Fibroblast of skin of left quadriceps (primary cell): ENCODE results near the gene RNF26.

ENCODE experiments used
- DNase-seq, 2 experiments: peaks; one replicate each; pipeline ENCODE4 v3.0.0-alpha.2; 2013; ENCODE audit warnings: low read depth in 2 of 2

The RNF26 gene

DNA sequence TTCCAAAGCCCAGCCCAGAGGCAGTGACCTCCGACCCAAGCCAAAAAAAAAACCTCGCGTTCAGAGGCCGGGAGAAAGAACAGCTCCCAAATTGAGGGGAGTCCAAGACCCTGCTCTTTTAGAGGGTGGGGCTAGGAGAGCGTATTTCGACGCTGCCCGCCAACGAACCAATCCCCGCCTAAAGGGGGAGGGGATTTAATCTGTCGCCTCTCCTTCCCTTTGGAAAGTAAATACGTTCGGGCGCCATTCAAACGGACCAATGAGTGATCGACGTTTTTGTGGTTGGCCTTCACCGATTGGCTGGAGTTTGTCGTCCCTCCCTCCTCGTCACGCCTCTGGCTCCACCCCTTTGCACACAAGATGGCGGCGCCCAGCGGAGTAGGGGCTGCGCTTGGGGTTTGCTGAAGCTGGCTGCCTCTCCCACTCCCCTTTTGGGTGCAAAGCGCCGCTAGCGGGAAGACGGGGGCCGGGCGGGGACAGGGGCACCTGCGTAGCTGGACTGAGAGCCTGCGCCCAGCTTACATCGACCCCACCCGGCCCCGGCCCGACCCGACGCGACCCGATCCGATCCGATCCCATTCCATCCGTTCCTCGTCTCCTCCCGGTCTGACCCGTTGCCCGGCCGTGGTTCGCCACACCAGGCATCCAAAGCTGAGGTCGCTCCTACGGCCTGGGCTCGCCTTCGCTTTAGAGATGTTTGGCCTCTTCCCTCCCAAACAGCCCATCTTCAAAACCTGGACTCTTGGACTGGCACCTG, at the start of gene RNF26:
RNF26 (plus strand) TSS at position 354 of the 757 bp plus-strand sequence. CDS start 596 bp downstream, outside the sequence.
- DNase-seq: peak; percentile 97

GRCh38 chr11:119285431-119285830, 48.9 kb upstream of the RNF26 start:
- no peak for DNase-seq

DNA sequence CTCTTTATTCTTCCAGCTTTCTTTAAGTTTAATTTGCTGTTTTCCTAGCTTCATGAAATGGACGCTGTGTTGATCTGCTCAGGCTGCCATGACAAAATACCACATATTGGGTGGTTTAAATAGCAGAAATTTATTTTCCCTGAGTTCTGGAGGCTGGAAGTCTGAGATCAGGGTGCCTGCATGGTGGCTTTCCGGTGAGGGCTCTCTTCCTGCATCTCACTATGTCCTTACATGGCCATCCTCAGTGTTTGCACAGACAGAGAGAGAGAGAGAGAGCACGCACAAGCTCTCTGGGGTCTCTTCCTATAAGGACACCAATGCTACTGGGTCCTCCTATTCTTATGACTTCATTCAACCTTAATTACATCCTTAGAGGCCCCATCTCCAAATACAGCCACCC, 46.1 kb upstream of the RNF26 start:
- DNase-seq: no peak

DNA sequence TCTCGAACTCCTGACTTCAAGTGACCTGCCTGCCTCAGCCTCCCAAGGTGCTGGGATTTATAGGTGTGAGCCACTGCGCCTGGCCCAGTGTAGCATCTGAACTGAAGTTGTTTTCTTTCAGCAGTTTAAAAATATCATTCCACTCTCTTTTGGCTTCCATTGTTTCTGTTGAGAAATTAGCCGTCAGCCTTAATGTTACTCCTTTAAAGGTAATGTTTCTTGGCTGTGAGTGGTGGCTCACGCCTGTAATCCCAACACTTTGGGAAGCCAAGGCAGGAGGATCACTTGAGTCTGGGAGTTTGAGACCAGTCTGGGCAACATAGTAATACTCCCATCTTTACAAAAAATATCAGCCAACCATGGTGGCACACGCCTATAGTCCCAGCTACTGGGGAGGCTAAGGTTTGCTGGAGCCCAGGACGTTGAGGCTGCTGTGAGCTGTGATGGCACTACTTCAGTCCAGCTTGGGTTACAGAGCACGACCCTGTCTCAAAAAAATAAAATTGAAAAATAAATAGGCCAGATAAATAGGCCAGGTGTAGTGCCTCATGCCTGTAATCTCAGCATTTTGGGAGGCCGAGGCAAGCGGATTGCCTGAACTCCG, 43.3 kb upstream of the RNF26 start:
- DNase-seq: no peak

GRCh38 chr11:119293461-119293860, 40.9 kb upstream of the RNF26 start:
- DNase-seq: no peak

GRCh38 chr11:119295178-119295577, 39.1 kb upstream of the RNF26 start:
- no peak for DNase-seq

DNA sequence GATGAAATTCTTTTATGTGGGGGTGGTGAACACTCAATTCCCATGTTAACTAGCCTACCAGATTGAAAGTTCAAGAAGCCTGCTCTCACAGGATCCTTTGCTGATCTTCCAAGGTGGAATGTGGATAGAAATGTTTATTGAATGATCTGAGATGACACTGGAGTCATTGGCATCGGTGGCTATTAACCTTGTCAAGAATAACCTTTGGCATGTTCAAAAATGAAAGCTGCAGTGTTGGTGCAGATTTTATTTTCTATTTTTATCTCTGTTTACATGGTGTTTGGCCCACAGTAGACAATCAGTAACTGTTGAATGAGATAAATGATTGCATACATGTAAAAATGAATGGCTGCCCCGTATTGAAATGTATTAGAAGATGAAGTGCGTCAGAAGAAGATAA, 36.4 kb upstream of the RNF26 start:
- DNase-seq: no peak

GRCh38 chr11:119298726-119299125, 35.6 kb upstream of the RNF26 start:
- no peak for DNase-seq

GRCh38 chr11:119299416-119299815, 34.9 kb upstream of the RNF26 start:
- DNase-seq: no peak

- DNase-seq: no peak
Observed at GRCh38 chr11:119300198-119300964, 33.9 kb upstream of the RNF26 start.

DNA sequence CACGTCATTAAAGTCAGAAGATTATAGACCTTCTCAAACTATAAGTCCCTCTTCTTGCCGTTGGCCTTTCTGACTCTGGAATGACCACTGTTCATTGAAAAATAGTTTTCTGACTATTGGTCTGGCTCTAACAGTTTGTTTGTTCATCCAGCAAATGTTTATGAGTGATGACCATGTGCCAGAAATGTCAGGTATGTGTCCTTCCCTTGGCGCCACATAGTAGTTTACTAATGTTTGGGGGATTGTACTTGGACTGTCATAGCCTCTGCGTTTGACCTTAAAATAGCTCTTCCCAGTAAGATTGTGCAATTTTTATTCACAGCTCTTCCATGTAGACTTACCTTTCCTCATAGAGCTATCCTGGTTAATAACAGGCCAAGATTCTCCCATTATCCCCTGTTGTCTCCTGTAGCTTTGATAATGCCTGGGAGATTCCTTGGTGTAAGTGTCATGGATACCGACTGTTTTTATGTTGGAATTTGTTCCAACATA, 31.1 kb upstream of the RNF26 start:
- DNase-seq: no peak

GRCh38 chr11:119305556-119306372, 28.6 kb upstream of the RNF26 start:
- DNase-seq: no peak

- no peak for DNase-seq
Observed at GRCh38 chr11:119306373-119306890, 27.9 kb upstream of the RNF26 start.

DNA sequence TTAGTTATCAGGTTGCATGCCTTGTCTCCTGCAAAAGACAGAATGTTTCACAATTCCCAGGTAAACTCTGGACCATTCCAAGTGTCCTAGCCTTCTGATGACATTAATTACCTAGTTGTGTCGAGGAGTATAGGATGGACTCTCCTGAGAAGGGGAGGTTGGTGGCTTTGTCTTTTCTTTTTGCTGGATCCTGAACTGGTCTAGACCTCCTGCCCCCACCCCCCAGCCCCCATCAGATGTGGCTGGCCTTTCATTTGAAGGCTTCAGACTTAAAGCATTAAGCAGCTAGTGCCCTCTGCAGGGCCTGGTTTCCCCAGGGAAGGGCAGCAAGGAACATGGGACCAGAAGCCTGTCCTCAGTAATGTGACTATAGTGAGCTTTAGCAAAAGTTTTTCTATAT, 27.1 kb upstream of the RNF26 start:
- DNase-seq: no peak

GRCh38 chr11:119307974-119308373, 26.4 kb upstream of the RNF26 start:
- no peak for DNase-seq

GRCh38 chr11:119309411-119309810, 24.9 kb upstream of the RNF26 start:
- DNase-seq: no peak

DNA sequence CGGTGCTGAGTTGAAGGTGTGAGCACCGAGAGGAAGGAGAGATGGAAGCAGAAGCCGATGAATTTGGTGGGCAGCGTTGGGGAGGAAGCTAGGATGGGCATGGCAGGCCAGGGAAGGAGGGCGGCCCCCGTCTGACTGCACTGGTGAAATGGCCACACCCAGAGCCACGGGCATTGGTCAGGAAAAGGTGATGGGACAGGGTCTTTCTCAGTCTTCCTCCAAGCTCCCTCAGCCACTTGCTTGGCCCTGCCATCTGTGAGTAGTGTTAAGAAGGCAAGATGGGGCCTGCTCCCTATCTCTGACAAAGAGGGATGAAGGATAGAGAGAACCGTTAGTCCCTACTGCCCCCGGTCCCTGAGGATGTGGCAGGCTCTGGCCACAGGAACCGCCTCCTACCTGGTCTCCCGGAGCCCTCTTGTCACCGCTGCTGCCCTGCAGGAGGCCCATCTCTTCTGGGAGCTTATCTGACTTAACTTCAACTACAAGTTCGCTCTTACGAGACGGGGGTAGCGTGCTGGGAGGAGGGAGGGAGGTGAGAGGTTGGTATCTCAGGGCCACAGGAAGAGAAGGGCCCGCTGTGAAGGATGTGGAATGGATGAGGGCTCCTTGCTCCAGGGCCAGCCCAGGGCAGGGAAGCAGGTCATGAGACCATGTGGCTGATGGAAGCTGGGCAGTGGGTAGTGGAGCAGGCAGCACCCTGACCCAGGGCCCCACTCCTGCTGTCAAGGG, 24.2 kb upstream of the RNF26 start:
- no peak for DNase-seq

DNA sequence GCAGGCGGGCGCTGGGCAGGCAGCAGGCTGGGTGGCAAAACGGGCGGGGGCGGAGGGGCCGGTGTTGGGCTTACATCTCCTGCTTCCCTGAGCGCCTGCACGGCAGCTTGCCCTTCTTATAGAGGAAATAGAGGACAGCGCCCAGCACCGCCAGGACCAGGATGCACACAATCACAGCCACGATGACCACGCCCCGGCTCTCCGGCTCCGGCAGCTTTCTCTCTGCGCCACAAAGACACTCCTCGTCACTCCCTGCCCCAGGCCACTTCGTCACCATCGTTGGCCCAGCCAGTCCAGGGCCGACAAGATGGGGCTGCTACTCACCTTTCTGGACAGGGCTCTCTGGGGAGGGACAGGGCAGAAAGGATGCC, 23.7 kb upstream of the RNF26 start:
- no peak for DNase-seq

DNA sequence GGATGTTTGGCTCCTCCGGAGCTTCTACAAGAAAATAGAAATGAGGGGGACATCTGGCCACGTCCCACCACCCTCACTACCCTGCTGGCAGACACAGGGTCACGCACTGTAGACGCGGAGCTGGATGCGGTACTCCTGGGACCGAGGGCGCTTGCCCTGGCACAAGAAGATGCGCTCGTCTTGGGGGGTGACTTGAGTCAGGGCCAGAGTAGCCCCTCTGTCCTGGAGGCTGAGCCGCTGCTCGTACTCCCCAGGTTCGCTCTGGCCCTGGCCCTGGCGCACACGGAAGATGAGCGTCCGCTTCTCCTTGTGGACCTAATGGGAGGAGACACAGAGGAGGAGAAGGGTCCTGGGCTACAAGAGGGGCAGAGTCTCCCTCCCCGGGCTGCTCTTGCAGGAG, 19.6 kb upstream of the RNF26 start:
- DNase-seq: no peak

GRCh38 chr11:119315131-119316015, 19.0 kb upstream of the RNF26 start:
- no peak for DNase-seq
